Stimulated activated CD8-positive, alpha-beta memory T cell treated with anti-CD3 and anti-CD28 coated beads, Interleukin-7, amount 100 ng/mL, for 48 hours (primary cell): ENCODE results near the gene TMEM121B.

ENCODE experiments used
- DNase-seq, 2 donors: peaks; one replicate each; pipeline ENCODE4 v3.0.0-alpha.2; 2020; ENCODE audit warnings: low read depth in 1 of 2; ENCODE audit errors: extremely low read depth in 1 of 2

Gene TMEM121B

GRCh38 chr22:17113600-17113999 is 7.6 kb downstream of the TMEM121B start:
- no peak for DNase-seq

- no peak for DNase-seq
Observed at GRCh38 chr22:17112491-17113042, 8.6 kb downstream of the TMEM121B start.

- no peak for DNase-seq
Observed at GRCh38 chr22:17110791-17111550, 10.2 kb downstream of the TMEM121B start.

GRCh38 chr22:17109976-17110375 is 11.2 kb downstream of the TMEM121B start:
- DNase-seq, result no peak

- DNase-seq, result no peak
Observed at GRCh38 chr22:17109113-17109865, 11.9 kb downstream of the TMEM121B start.

- no peak for DNase-seq
Observed at GRCh38 chr22:17108256-17109112, 12.7 kb downstream of the TMEM121B start.

- DNase-seq, result no peak
Observed at GRCh38 chr22:17107547-17107810, 13.7 kb downstream of the TMEM121B start.

GRCh38 chr22:17106785-17107546 is 14.2 kb downstream of the TMEM121B start:
- DNase-seq, result no peak

GRCh38 chr22:17106161-17106784 is 14.9 kb downstream of the TMEM121B start:
- no peak for DNase-seq

GRCh38 chr22:17105143-17106129 is 15.7 kb downstream of the TMEM121B start:
- DNase-seq, result no peak

- DNase-seq, result no peak
Observed at GRCh38 chr22:17104336-17104935, 16.7 kb downstream of the TMEM121B start.

- no peak for DNase-seq
Observed at GRCh38 chr22:17103351-17103750, 17.8 kb downstream of the TMEM121B start.

- DNase-seq, result no peak
Observed at GRCh38 chr22:17102297-17102667, 18.9 kb downstream of the TMEM121B start.

GRCh38 chr22:17101475-17102296 is 19.5 kb downstream of the TMEM121B start:
- DNase-seq, result no peak

- DNase-seq, result no peak
Observed at GRCh38 chr22:17100621-17101020, 20.5 kb downstream of the TMEM121B start.

GRCh38 chr22:17098379-17098819 is 22.8 kb downstream of the TMEM121B start:
- no peak for DNase-seq

- DNase-seq, result no peak
Observed at GRCh38 chr22:17097701-17098100, 23.5 kb downstream of the TMEM121B start.

GRCh38 chr22:17097062-17097461 is 24.1 kb downstream of the TMEM121B start:
- no peak for DNase-seq
